Stomach smooth muscle (tissue), 2 donors: ENCODE measurements around the gene CHST10.

ENCODE experiments used
- H3K27ac ChIP-seq: one replicate; pipeline ENCODE4 v1.7.0; 2013; ENCODE audit warnings: mild to moderate bottlenecking, low read length, inconsistent platforms
- H3K27me3 ChIP-seq, 2 donors: one replicate each; pipeline ENCODE4 v1.7.0; 2013; ENCODE audit warnings: low read length in 2 of 2; ENCODE audit not compliant: insufficient read depth in 2 of 2, control insufficient read depth in 1 of 2
- H3K36me3 ChIP-seq, 2 donors: one replicate each; pipeline ENCODE4 v1.7.0; 2013; ENCODE audit warnings: low read length in 2 of 2; ENCODE audit not compliant: control insufficient read depth in 2 of 2, insufficient read depth in 2 of 2
- H3K4me1 ChIP-seq: one replicate; pipeline ENCODE4 v1.7.0; 2013; ENCODE audit warnings: low read length; ENCODE audit not compliant: control insufficient read depth, insufficient read depth
- H3K4me3 ChIP-seq, 2 donors: one replicate each; pipeline ENCODE4 v1.7.0; 2013; ENCODE audit warnings: low read length in 2 of 2
- H3K9ac ChIP-seq, 2 donors: one replicate each; pipeline ENCODE4 v1.7.0; 2013; ENCODE audit warnings: low read length in 2 of 2, mild to moderate bottlenecking in 1 of 2
- H3K9me3 ChIP-seq, 2 donors: one replicate each; pipeline ENCODE4 v1.7.0; 2013; ENCODE audit warnings: low read length in 2 of 2; ENCODE audit not compliant: control insufficient read depth in 2 of 2
- donor health status: healthy.
- donor health status: Pancreatic carcinoma.

The CHST10 gene

DNA sequence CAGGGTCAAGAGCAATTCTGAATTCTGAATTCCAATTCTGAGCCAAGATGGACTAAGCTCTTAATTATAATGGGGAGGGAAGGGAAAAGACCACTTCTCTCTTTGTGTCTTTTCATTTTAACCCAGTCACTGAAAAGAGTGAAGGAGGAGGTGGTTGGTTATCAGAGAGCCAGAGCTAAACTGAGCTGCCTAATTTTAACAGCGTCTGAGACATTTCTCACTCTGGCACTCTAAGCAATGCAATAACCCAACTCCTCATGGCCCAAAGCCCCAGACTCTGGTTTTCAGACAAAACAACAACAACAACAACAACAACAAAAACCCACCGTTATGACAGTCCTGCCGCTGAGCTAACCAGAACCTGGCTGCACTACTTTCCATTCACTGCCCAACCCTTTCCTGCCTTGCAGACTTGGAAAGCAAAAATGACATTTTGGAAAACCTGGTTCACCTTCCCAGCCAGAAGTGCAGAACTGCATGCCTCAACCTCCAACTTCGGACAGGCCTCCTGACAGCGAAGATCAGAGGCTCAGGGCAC is 1.0 kb downstream of the CHST10 start:
- H3K27me3 ChIP-seq = no peaks in the 10 kb centered on the region
- no peak overlapping the region for H3K27ac ChIP-seq
- H3K4me1 ChIP-seq = peaks cover 11% of the 10 kb centered on the region
- peak overlapping the region; percentile 78 to 91 for H3K9ac ChIP-seq
- peak overlapping the region; percentile 89 to 90 for H3K4me3 ChIP-seq
- no peaks in the 10 kb centered on the region for H3K9me3 ChIP-seq
- H3K36me3 ChIP-seq = peaks cover 0 to 4% of the 10 kb centered on the region in 2 donors

DNA sequence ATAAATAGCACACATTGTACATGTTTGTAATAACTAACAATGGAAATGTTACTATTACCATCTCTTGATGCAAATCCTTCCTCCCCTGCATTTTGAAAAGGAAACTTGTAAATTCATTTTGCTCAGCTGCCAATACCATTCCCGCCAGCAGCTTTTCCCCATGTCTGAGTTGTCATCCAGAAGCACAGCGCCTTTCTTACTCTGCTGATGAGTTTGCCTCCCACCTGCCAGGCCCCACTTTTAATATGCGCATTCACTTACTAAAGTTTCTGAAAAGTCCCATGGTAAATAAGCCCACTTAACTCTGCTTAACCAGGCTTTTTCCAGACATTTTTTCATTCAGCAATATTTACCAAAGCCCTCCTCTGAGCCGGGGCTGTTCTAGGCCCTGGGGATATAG is 3.9 kb downstream of the CHST10 start:
- H3K9ac ChIP-seq = no peak overlapping the region
- H3K27me3 ChIP-seq = no peaks in the 10 kb centered on the region
- H3K27ac ChIP-seq = no peak overlapping the region
- H3K4me1 ChIP-seq = peaks cover 11% of the 10 kb centered on the region
- peaks cover 0 to 4% of the 10 kb centered on the region in 2 donors for H3K36me3 ChIP-seq
- H3K9me3 ChIP-seq = no peaks in the 10 kb centered on the region
- no peak overlapping the region for H3K4me3 ChIP-seq

DNA sequence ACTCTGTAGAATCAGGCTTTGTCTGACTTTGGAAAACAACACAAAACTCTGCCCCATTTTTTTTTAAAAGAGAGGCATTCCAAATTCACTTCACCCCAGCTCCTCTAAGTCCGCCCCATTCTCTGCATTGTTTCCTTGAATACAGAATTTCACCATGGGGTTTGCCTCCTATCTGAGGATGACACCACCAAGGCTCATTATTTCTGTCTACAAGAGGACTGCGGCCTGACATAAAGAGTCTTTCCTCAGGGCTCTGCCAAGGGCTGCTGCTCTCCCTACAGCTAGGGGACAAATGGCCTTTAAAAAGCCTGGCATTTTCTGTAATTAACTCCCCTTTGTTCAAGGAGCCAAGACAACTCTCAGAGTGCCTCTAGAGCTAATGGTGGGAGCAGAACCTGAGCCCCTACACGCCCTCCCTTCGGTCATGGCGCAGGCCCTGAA is 4.6 kb downstream of the CHST10 start:
- peaks cover 0 to 4% of the 10 kb centered on the region in 2 donors for H3K36me3 ChIP-seq
- H3K4me1 ChIP-seq = peaks cover 11% of the 10 kb centered on the region
- H3K4me3 ChIP-seq = no peak overlapping the region
- H3K9ac ChIP-seq = no peak overlapping the region
- no peaks in the 10 kb centered on the region for H3K27me3 ChIP-seq
- H3K9me3 ChIP-seq = no peaks in the 10 kb centered on the region
- no peak overlapping the region for H3K27ac ChIP-seq

DNA sequence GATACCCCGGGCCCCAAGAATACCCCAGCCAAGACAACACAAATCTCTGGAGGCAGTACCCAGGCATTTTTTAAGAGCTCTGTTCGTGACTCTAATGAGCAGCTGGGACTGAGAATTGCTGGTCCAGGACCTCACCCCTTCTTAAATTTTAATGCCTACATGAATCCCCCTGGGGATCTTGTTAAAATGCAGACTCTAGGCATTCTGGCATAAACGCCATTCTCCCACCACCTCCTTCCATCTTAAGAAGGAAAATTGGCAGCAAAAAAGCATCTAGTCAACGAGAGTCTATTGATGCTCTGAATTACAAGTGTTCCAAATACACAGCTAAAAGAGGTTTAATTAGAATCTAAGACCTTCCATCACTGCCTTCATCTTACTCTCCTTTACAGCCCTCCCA is 5.0 kb downstream of the CHST10 start:
- Histone ChIP-seq H3K9ac (no peak overlapping the region), H3K27ac (no peak overlapping the region), H3K27me3 (no peaks in the 10 kb centered on the region)

DNA sequence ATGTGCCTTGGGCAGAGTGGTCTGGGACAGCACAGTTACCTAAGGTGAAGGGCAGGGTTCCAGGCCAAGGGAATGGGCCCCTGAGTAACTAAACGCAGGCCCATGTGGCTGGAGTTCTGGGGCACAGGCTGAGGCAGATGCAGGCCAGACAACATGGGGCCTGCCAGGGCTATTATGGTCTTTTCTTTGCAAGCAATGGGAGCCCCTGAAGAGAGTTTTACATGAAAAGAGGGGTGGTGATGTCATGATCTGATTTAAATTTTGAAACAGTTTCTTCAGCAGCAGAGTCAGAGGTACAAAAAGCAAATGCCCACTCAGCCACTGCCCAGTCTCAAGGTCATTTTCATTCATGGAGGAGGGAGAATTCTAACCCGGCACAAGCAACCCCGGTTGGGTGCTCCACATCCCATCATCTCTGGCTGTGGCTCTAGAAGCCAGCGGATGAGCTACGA is 5.6 kb downstream of the CHST10 start:
- no peaks in the 10 kb centered on the region for H3K9me3 ChIP-seq
- H3K27ac ChIP-seq = no peak overlapping the region
- no peak overlapping the region for H3K4me3 ChIP-seq
- H3K36me3 ChIP-seq = peaks cover 0 to 8% of the 10 kb centered on the region in 2 donors
- H3K9ac ChIP-seq = no peak overlapping the region
- no peaks in the 10 kb centered on the region for H3K27me3 ChIP-seq
- H3K4me1 ChIP-seq = peaks cover 10% of the 10 kb centered on the region

More for the DNA sequence above, 5.0 kb downstream of the CHST10 start:
- Histone ChIP-seq H3K36me3 (peaks cover 0 to 4% of the 10 kb centered on the region in 2 donors), H3K4me1 (peaks cover 11% of the 10 kb centered on the region), H3K4me3 (no peak overlapping the region), H3K9me3 (no peaks in the 10 kb centered on the region)

DNA sequence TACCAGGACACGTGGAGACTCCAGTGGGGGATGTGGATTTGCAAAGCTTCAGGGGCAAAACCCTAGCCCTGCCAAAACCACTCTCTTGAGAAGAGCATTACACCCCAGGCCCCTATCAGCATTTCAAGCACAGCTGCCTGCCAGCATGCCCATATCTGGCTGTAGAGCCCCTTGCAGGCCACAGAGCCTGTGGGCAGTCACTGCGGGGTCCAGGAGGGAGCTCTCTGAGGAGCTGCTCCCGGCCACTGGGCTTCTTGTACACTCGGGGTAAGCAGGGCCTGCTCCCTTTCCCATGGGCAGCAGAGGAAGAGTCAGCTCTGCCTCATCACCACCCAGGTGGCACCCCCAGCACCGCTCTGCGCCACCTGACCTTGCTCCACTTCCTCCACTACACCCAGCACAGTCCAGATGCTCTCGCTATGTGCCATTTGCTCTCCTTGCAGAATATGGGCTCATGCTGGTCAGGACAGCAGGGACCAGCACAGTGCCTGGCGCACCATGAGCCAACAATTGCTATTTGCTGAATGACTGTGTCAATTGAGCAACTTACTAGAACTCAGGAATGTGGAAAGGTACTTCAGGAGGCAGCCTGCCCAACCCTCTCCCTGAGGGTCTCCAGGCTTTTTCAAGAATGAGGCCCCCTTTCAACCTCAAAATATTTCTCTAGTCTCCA is 7.4 kb downstream of the CHST10 start:
- Histone ChIP-seq H3K36me3 (peaks cover 12 to 24% of the 10 kb centered on the region in 2 donors), H3K4me1 (no peaks in the 10 kb centered on the region), H3K9me3 (no peaks in the 10 kb centered on the region), H3K4me3 (no peak overlapping the region), H3K9ac (no peak overlapping the region), H3K27ac (no peak overlapping the region), H3K27me3 (no peaks in the 10 kb centered on the region)

DNA sequence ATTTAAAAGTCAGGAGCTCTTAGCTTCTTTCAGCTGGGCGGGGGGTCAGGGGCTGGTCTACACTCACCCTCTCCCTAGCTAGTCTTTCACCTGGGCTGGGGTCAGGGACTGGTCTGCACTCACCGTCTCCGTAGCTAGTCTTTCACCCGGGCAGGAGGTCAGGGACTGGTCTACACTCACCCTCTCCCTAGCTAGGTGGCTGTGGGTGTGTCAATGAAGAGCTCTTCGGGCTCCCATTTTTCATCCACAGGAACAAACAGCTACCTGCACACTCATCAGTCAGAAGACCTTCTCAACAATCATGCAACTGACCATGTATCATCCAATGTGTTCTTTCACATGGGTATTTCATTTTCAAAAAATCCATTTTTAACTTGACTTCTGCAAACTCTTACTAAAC is 8.0 kb downstream of the CHST10 start:
- Histone ChIP-seq H3K4me1 (no peaks in the 10 kb centered on the region), H3K9me3 (no peaks in the 10 kb centered on the region), H3K4me3 (no peak overlapping the region), H3K27ac (no peak overlapping the region), H3K9ac (no peak overlapping the region), H3K27me3 (no peaks in the 10 kb centered on the region), H3K36me3 (peaks cover 16 to 30% of the 10 kb centered on the region in 2 donors)

DNA sequence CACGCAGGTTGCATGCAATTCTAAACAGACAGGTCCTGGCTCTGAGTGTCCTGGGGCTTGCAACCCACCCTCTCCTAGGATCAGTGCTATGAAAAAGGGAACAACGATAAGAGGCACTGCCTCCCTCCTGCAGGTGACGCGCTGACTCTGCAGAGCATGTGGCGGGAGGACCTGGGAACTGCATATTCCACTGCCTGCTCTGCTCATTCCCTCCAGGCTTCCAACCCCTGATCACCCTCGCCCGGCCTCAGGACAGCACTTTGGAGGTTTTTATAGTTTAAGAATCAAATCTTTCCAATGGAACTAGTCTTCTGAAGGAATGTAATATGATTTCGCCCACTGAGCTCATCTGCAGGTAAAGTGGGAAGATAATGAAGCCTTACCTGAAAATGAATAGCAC is 8.5 kb downstream of the CHST10 start:
- Histone ChIP-seq H3K4me1 (no peaks in the 10 kb centered on the region), H3K36me3 (peaks cover 16 to 33% of the 10 kb centered on the region in 2 donors), H3K4me3 (no peak overlapping the region), H3K9ac (no peak overlapping the region), H3K9me3 (no peaks in the 10 kb centered on the region), H3K27ac (no peak overlapping the region), H3K27me3 (no peaks in the 10 kb centered on the region)

DNA sequence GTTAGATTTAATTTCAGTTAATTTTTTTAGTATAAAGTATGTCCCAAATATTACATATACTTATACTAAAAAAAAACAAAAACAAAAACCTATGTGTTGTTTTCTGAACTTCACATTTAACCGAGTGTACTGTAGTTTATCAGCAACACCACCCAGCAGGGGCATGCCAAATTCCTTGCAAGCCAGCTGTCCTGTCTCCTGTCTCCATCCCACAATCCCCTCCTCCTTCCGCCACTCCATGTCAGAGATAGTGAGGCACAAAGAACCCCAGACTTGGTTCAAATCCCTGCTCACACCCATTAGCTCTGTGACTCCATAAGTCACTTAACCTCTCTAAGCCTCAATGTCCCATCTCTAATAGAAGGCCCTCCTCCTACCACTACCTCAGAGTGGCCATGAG is 9.4 kb downstream of the CHST10 start:
- Histone ChIP-seq H3K9ac (no peak overlapping the region), H3K36me3 (peaks cover 16 to 35% of the 10 kb centered on the region in 2 donors), H3K27ac (no peak overlapping the region)

DNA sequence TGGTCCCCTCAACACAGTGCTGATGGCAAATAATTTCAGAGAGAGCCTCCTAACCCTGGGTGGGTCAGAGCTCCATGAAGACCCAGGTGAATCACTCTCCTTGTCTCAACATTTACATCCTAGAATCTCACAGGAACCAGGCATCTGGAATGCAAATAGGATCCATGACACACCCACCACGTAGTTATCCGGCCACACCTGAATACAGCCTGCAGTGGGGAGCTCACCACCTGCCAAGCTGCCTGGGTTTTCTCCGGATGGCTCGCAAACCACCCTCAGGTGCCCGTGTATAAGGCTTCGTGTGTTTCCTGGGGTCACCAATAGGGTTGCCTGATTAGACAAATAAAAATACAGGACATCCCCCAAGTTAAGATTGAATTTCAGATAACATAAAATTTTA is 9.9 kb downstream of the CHST10 start:
- no peak overlapping the region for H3K4me3 ChIP-seq
- H3K27ac ChIP-seq = no peak overlapping the region
- peaks cover 16 to 37% of the 10 kb centered on the region in 2 donors for H3K36me3 ChIP-seq
- H3K27me3 ChIP-seq = no peaks in the 10 kb centered on the region
- no peak overlapping the region for H3K9ac ChIP-seq
- no peaks in the 10 kb centered on the region for H3K4me1 ChIP-seq
- H3K9me3 ChIP-seq = no peaks in the 10 kb centered on the region

More for the DNA sequence above, 9.4 kb downstream of the CHST10 start:
- no peaks in the 10 kb centered on the region for H3K4me1 ChIP-seq
- H3K4me3 ChIP-seq = no peak overlapping the region
- H3K9me3 ChIP-seq = no peaks in the 10 kb centered on the region
- H3K27me3 ChIP-seq = no peaks in the 10 kb centered on the region

DNA sequence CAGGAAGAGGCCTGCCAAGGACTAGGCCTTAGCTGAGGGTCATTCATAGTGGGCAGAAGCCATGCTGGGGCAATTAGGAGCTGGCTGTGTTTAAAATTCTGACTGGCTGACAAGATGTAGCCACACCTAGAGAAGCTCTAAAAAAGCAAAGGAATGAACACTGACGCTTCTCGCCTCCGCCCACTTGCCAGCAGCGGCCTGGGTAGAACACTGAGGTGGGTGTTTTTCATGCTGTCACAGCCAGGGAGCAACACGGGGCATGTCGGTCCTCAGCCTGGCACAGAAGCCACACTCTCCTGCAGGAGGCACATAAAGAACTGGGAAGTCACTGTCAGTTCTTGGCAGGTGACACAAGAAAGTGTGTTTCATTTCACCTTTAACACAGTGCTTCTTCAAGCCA is 10.4 kb downstream of the CHST10 start:
- H3K9ac ChIP-seq = no peak overlapping the region
- no peak overlapping the region for H3K27ac ChIP-seq

More for the DNA sequence above, 10.4 kb downstream of the CHST10 start:
- Histone ChIP-seq H3K27me3 (no peaks in the 10 kb centered on the region), H3K36me3 (peaks cover 21 to 42% of the 10 kb centered on the region in 2 donors), H3K4me3 (no peak overlapping the region), H3K4me1 (no peaks in the 10 kb centered on the region), H3K9me3 (no peaks in the 10 kb centered on the region)
